Measurements from ENCODE around the gene GLCCI1. TPM values are rescaled to one million over a fixed set of nuclear protein-coding genes. Genes with fewer than 3 reads are reported as not detected.

Gene GLCCI1
- polyA plus RNA-seq, 1 donor = 50.4 TPM

GRCh38 chr7:8130663-8131062, 162.1 kb downstream of the GLCCI1 start:
- DNase-seq = no peak

DNA sequence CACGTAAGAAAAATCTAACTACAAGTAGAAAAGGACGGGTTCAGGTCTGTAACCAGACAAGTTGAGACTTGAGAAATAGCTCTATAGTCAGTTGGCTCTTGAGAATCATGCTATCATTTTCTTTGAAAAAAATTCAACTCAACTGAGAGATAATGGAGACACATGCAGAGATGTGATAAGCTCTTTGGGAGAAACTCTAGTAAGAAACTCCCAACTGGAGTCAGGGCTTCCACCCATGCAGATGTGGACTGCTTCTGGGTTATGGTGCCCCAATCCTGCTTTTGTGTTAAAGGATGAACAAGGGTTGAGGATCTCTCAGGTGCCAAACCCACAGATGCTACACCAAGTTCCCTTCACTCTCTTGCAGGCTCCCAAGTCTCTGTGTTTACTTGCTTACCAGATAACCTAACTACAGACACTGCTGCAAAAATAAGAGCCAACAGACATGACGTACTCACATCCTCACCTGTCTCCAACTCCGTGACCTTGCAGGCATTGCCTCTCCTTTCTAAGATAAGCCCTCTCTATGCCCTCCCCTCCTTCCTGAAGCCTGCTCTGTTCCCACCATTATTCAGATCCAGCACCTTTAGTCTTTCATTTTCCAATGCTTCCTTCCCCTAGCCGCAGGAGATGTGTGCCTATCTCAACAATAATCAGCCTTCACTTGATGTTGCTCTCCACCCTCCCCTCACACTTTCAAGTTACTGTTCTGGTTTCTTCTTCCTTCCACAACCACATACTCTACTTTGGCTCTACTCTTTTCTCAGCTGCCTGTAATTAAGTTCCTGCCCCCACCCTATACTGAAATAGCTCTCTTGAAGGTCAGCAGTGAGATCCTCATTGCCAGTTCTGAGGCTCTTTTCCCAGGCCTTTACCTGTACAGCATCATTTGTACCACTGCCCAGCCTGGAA, 163.4 kb downstream of the GLCCI1 start:
- DNase-seq = no peak

DNA sequence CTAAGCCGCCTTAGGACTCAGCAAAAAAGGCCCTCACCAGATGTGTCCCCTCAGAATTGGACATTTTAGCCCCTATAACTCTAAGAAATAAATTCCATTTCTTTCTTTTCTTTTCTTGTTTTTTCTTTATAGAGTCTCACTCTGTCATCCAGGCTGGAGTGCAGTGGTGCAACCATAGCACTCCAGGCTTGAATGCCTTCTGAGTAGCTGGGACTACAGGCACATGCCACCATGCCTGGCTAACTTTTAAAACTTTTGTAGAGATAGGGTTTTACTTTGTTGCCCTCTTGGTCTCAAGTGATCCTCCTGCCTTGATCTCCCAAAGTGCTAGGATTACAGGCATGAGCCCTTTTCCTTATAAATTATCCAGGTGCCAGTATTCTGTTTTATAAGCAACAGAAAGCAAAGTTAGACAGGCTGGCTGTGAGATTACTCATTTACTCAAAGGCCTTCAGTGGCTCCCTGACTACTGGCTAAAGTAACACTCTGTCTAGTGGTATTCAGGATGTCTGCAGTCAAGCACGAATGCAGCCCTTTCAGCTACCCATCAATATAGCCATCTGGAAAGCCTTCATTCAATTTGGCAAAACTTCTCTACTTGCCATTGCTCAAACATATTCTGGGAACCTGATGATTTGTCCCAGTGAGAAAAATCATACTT, 164.7 kb downstream of the GLCCI1 start:
- DNase-seq = no peak

DNA sequence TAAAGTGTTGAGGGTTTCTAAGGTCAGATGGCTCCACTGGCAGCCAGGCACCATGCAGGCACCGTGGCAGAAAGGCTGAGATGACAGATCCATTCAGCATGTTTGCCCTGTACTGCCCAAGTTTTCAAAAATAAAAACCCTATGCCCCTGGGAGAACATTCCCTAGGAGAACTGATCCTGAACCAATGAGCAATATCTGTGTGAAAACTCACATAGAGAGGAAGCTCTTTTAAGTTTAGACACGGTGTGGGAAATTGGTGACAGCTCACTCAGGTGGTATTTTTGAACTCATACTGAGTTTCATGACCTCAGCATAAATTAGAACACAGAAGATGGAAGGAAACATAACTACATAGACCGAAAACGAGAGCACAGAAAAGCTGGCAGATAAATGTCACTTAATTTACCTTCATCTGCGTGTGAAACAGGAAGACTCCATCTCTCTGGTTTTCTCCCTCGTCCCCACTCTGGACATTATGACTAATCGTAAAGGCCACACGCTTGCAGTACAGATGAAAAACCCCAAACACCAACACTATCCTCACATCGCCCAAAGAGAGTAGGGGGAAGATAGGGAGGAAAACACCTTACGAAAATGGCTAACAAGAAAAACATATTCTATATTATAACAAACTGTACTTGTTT, 165.6 kb downstream of the GLCCI1 start:
- DNase-seq = no peak

DNA sequence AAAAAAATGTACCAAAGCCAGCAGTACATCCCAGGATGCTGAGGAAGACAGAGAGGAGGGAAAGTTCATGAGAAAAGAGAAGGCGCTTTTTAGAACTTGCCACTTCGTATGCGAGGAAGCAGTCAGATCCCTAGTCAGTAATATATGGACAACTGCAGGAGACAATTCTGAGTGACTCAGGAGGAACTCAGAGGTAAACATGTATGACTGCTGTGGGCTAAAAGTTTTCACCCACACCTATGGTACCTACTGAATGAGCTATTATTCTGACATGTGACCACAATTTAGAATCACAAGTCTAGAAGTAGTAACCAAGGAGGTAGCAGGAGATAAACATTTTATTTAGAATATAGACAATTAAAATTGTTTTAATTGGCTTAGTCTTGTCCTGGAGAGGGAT, 166.8 kb downstream of the GLCCI1 start:
- no peak for DNase-seq

DNA sequence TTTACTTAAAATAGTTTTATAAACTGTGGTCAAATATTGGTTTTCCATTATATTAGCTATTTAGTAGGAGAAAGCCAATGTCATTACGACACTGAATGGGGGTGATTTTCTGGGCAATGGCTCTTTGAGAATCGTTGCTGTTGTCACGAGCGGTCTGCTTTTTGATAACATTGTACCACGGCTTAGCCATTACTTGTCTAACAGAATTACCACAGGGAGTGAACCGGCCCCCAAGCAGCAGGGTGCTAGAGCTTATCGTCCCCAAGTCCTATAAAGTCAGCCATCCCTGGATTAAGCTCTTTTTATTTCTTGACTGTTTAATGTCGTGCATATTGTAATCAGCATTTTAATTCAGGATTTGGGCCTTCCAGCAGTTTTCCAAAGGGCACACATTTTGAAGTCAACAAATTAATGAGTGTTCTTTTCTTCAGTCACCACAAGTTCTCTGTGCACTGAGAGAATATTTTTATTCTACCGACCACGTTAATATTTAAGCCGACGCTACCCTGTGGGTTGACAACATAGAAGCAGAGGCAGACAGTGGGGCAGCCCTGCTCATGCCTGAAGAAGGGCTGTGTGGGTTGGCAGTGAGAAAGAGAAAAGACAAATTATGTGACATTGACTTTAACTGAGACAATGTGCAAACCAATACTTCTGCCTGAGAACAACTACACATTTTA, 167.6 kb downstream of the GLCCI1 start:
- DNase-seq = no peak

Measured in left kidney (tissue), 2 donors.